Amniotic epithelial cell (primary cell): Measurements from ENCODE around the gene PZP.
"Not testable (repeated sequence)": the region's sequence is repeated elsewhere in the genome, so short reads cannot be mapped to it uniquely, and the experiment has no call there.

Source experiments
- DNase-seq: peaks from one replicate; pipeline ENCODE4 v3.0.0-alpha.2; 2010; ENCODE audit warnings: low read depth

PZP gene

GRCh38 chr12:9180810-9181209, 27.4 kb downstream of the PZP start:
- no peak for DNase-seq

- DNase-seq: no peak
Measured at GRCh38 chr12:9179781-9180180, 28.4 kb downstream of the PZP start.

DNA sequence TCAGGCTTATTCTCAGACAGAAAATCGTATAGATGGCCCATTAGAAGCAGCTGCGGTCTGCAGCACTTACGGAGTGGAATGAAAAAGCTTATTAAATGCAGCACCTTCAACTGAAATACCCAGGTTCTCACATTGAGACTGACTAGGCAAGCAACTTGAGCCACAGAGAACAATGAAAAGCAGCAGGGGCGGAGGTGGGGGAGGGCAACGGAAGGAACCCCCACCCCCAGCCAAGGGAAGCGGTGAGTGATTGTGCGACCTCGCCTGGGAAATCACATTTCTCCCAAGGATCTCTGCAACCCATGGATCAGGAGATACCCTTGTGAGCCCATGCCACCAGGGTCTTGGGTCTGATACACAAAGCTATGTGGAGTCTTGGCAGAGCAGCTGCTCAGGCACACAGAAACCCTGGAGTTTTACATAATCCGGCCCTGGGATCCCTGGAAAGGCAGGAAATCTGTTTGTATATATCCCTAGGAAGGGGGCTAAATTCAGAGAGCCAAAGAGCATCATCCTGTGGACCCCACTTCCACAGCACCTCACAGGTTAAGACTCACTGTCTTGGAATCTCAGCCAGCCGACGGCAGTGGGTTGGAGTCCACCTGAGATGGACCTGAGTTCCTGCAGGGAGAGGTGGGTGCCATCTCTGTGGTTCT, 38.1 kb downstream of the PZP start:
- DNase-seq: no peak

- DNase-seq: not testable (repeated sequence)
Measured at GRCh38 chr12:9167345-9167744, 40.9 kb downstream of the PZP start.

DNA sequence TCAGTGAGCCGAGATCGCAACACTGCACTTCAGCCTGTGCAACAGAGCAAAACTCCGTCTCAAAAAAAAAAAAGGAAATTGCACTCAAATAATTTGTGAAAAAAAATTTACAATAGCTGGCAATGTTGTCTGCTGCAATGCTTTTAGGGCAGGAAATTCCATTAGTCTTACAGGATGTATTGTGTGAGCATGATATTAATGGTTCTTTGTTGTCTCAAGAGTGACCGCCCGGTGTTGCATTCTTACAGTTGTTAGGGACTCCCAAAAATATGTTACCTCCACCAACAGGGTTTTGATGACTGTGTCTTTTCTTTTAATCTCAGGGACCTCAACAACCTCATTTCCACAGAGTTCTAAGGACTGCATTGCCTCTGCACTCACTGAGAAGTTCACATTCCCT, 44.8 kb downstream of the PZP start:
- DNase-seq: no peak

GRCh38 chr12:9156119-9156518, 52.1 kb downstream of the PZP start:
- DNase-seq: no peak

DNA sequence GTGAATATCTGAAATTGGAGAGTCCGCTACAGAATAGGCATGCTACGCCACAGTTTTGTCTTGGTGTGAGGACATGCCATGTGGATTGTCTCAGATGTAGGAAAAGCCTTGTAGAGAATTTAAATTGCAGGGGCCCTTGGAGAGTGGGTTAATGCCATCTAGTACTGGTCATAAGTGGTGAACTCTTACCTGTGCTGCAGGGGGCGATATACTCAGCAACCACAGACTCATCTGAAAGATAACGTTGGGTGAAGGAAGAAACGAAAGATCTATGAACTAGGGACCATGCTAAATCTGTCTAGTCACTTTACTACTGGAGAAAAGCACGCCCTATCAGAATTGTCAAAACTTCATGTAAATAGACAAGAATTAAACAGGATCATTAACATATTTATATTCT, 58.8 kb downstream of the PZP start:
- no peak for DNase-seq

DNA sequence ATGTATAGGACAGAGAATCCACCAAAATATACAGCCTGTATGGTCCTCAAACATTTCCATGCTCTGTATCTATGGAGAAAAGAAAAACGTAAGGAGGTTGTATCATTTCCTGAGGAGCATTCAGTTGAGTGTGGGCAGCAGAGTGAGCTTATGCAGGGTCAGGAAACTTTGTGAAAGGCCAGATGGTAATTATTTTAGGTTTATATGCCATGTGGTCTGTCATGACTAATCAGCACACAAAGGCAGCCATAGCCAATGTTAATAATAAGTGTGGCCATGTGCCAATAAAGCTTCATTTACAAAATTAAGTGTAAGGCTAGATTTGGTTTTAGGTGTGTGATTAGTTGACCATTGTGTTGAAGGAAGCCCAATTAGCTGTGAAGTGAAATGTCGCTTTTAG, 59.3 kb downstream of the PZP start:
- no peak for DNase-seq

GRCh38 chr12:9147461-9147860, 60.7 kb downstream of the PZP start:
- DNase-seq: no peak

- DNase-seq: no peak
Measured at GRCh38 chr12:9144730-9145106, 63.5 kb downstream of the PZP start.

DNA sequence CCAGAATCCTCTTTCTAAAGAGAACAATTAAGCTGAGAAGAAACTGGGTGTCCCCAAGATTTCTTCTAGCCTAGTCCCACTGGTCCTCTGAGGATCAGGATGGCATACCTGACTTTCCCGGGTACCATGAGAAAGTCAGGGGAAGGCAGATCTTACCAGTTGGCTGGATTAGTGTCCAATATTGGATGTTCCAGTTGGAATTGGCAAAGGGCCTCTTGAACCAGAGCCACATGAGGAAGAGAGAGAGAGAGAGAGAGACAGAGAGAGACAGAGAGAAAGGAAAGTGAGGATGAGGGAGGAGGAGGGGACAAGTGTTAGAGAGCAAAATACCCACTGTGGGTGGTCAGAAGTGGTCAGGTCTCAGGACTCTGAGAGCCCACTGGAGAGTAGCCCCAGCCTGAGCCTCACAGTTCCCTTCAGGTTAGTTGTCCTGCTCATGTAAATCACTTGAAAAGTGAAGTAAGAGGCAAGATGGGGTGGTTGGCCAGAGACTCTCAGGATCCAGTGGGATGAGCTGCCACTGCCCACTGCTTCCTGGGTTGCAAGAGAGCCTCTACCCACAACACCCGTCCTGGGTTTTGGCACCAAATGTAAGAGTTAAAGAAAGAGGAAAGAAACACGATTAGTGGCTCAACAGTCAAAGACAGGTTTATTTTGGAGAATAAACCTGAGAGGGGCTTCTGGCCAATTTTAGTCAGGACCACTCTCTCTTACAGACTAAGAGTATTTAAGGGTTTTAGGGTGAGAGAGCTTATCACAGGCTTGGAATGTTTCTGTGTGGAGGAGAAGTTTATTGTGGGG, 64.1 kb downstream of the PZP start:
- DNase-seq: no peak

DNA sequence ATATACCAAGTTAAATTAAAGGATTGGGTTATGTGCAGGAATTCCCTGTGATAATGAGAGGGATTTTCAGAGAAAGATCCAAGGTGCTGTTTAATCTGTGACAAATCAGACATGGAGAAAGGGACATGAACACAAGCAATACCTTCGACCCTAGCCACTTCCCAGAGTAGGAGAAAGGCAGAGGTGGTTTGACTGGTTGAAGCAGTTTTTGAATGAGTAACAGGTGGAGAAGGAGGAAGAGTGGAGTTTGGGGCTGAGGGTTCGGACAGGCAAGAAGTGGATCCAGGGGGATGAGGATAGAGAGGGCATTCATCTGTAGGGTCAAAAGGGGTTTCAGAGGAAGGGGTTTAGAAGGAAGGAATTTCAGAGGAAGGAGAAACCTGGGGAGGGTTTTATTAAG, 65.1 kb downstream of the PZP start:
- DNase-seq: no peak

GRCh38 chr12:9139588-9140290, 68.5 kb downstream of the PZP start:
- not testable (repeated sequence) for DNase-seq

- DNase-seq: no peak
Measured at GRCh38 chr12:9135903-9136310, 72.3 kb downstream of the PZP start.

DNA sequence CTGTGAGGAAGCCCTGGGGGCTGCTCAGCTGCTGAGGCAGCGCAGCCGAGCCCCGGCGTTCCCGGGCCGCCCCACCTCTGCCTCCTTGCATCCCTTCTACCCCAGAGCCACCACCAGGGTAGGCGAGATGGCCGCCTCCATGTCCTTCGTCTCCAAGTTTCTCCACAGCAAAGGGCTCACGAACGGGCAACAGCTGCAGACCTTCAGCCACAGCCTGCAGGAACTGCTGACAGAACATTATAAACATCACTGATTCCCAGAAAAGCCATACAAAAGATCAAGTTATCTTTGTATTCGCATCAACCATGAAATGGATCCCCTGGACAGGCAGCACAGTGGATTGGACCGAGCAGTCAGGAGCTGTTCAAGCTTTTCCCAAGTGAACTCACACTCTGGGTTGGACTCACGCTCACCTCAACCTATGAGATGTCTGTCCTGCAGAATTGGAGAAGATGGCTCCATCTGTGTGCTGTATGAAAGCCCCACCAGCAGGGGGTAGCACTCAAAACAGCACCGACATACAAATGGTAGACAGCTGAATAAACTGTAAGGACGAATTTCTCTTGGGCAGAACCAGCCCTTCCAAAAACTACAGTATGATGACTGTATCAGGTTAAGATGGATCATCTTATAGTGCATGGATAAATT, 73.1 kb downstream of the PZP start:
- no peak for DNase-seq

DNA sequence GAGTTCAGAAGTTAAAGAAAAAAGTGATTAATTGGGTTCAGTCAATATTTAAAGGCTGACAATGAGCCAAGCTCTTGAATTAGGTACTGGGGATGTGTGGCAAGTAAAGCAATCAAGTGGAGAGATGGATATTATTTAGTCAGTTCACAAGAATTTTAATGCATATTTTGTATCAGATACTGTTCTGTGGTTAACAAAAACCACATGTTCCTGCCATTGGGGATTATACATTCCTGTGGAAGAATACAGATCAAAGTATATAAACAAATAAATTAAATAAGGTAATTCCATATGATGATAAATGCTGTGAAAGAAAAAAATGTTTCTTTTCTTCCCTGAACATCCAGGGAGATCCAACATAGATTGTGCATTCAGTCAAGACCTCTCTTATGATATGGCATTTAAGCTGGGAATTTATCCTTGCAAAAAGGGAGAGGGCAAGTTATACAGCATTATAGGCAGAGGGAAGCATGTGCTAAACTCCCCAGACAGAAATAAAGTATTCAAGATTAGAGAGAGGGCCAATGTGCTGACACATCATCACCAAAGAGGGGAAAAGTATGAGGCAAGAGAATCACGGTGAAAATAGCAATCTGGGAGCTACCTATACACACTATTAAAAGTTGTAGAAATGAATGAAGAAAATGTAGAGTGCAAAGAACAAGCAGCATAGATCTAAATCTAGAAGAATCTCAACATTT, 74.8 kb downstream of the PZP start:
- peak; percentile 34 for DNase-seq

DNA sequence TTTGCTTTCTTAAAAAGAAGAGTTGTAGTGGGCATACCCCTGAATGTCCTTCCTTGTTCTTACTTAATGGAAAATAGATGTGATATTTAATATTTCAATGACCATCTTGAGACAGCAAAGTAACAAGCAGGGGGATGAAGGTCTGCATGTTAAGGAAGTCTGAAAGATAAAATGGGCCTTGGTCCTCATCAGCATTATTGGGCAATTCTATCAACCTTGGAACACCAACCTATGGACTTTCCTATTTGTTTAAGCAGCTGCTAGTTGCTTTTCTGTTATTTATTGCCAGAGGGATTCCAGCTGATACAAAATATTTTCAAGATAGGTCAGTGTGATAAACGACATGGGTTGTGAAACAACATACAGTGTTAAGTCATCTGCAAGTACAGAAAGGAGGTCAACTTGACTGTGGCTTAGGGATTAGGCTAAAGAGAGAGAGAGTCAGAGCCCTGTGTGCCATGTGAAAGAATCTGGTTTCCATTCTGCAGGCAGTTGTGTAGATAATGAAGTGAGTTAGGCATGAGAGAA, 76.1 kb downstream of the PZP start:
- peak; percentile 70 for DNase-seq

GRCh38 chr12:9130244-9130643, 78.0 kb downstream of the PZP start:
- no peak for DNase-seq

- no peak for DNase-seq
Measured at GRCh38 chr12:9127936-9128663, 80.1 kb downstream of the PZP start.

- no peak for DNase-seq
Measured at GRCh38 chr12:9127484-9127883, 80.7 kb downstream of the PZP start.

- DNase-seq: no peak
Measured at GRCh38 chr12:9124383-9125031, 83.7 kb downstream of the PZP start.
